Measurements from ENCODE around the gene MSI2. TPM values are rescaled to one million over a fixed set of nuclear protein-coding genes. Genes with fewer than 3 reads are reported as not detected.

MSI2 gene
- total RNA-seq, 1 donor from 2014 or later, result 90.7 TPM

GRCh38 chr17:57328109-57328882 is 72.0 kb downstream of the MSI2 start:
- no peak for ATAC-seq
- intact Hi-C loops (cut with micrococcal nuclease), result no loop called here
- DNase-seq, result no peak

- intact Hi-C loops (cut with micrococcal nuclease), result no loop called here
- ATAC-seq (peak; percentile 76), DNase-seq (no peak)
Observed at GRCh38 chr17:57329380-57330214, 73.3 kb downstream of the MSI2 start.

- intact Hi-C loops (cut with micrococcal nuclease), result no loop called here
- DNase-seq (no peak), ATAC-seq (no peak)
Observed at GRCh38 chr17:57330587-57330986, 74.3 kb downstream of the MSI2 start.

GRCh38 chr17:57331423-57331822 is 75.1 kb downstream of the MSI2 start:
- peak; percentile 58 for ATAC-seq
- DNase-seq, result no peak
- intact Hi-C loops (cut with micrococcal nuclease), result no loop called here

GRCh38 chr17:57332501-57332900 is 76.2 kb downstream of the MSI2 start:
- ATAC-seq, result no peak
- intact Hi-C loops (cut with micrococcal nuclease), result no loop called here
- no peak for DNase-seq

- no peak for ATAC-seq
- DNase-seq, result no peak
- intact Hi-C loops (cut with micrococcal nuclease), result no loop called here
Observed at GRCh38 chr17:57335195-57335792, 79.0 kb downstream of the MSI2 start.

GRCh38 chr17:57337390-57337789 is 81.1 kb downstream of the MSI2 start:
- ATAC-seq (peak; percentile 75), DNase-seq (peak; percentile 71)
- intact Hi-C loops (cut with micrococcal nuclease), result no loop called here

GRCh38 chr17:57338257-57338914 is 82.1 kb downstream of the MSI2 start:
- DNase-seq, result no peak
- ATAC-seq, result no peak
- intact Hi-C loops (cut with micrococcal nuclease), result no loop called here

- intact Hi-C loops (cut with micrococcal nuclease), result no loop called here
- no peak for DNase-seq
- ATAC-seq, result no peak
Observed at GRCh38 chr17:57340160-57340981, 84.0 kb downstream of the MSI2 start.

GRCh38 chr17:57341611-57342540 is 85.6 kb downstream of the MSI2 start:
- DNase-seq, result no peak
- intact Hi-C loops (cut with micrococcal nuclease), result no loop called here
- peak; percentile 41 for ATAC-seq

- ATAC-seq (no peak), DNase-seq (no peak)
- intact Hi-C loops (cut with micrococcal nuclease), result no loop called here
Observed at GRCh38 chr17:57342963-57343589, 86.8 kb downstream of the MSI2 start.

GRCh38 chr17:57343717-57344116 is 87.4 kb downstream of the MSI2 start:
- DNase-seq (no peak), ATAC-seq (no peak)
- intact Hi-C loops (cut with micrococcal nuclease), result no loop called here

GRCh38 chr17:57344261-57344660 is 87.9 kb downstream of the MSI2 start:
- no peak for DNase-seq
- no peak for ATAC-seq
- intact Hi-C loops (cut with micrococcal nuclease), result no loop called here

- DNase-seq, result no peak
- intact Hi-C loops (cut with micrococcal nuclease), result no loop called here
- no peak for ATAC-seq
Observed at GRCh38 chr17:57349541-57350247, 93.4 kb downstream of the MSI2 start.

GRCh38 chr17:57350266-57350665 is 93.9 kb downstream of the MSI2 start:
- intact Hi-C loops (cut with micrococcal nuclease), result no loop called here
- ATAC-seq (peak; percentile 50), DNase-seq (no peak)

- peak; percentile 12 for ATAC-seq
- intact Hi-C loops (cut with micrococcal nuclease), result no loop called here
- DNase-seq, result no peak
Observed at GRCh38 chr17:57352665-57353175, 96.4 kb downstream of the MSI2 start.

GRCh38 chr17:57354673-57355072 is 98.3 kb downstream of the MSI2 start:
- DNase-seq, result no peak
- ATAC-seq, result no peak
- intact Hi-C loops (cut with micrococcal nuclease), result no loop called here
